HG03571 (cell line): Measurements from ENCODE around the gene HYPK.
"Not testable (repeated sequence)": the region's sequence is repeated elsewhere in the genome, so short reads cannot be mapped to it uniquely, and the experiment has no call there.

ENCODE experiments used
- ATAC-seq: cut with Tn5 transposase; IDR thresholded peaks from one replicate; pipeline ENCODE4 v1.9.1; 2021; ENCODE audit not compliant: unreplicated experiment

HYPK gene

GRCh38 chr15:43832485-43832884, 32.1 kb downstream of the HYPK start:
- ATAC-seq = not testable (repeated sequence)

GRCh38 chr15:43845421-43845820, 45.0 kb downstream of the HYPK start:
- ATAC-seq = no peak

GRCh38 chr15:43851251-43851650, 50.9 kb downstream of the HYPK start:
- no peak for ATAC-seq

- ATAC-seq = no peak
Observed at GRCh38 chr15:43852607-43853006, 52.2 kb downstream of the HYPK start.
